Stomach smooth muscle (tissue), 2 donors: ENCODE measurements around the gene CLCNKA.
"Not testable (repeated sequence)": the region's sequence is repeated elsewhere in the genome, so short reads cannot be mapped to it uniquely, and the experiment has no call there.

Source experiments
- H3K27ac ChIP-seq: one replicate; pipeline ENCODE4 v1.7.0; 2013; ENCODE audit warnings: mild to moderate bottlenecking, low read length, inconsistent platforms
- H3K27me3 ChIP-seq, 2 donors: one replicate each; pipeline ENCODE4 v1.7.0; 2013; ENCODE audit warnings: low read length in 2 of 2; ENCODE audit not compliant: insufficient read depth in 2 of 2, control insufficient read depth in 1 of 2
- H3K36me3 ChIP-seq, 2 donors: one replicate each; pipeline ENCODE4 v1.7.0; 2013; ENCODE audit warnings: low read length in 2 of 2; ENCODE audit not compliant: control insufficient read depth in 2 of 2, insufficient read depth in 2 of 2
- H3K4me1 ChIP-seq: one replicate; pipeline ENCODE4 v1.7.0; 2013; ENCODE audit warnings: low read length; ENCODE audit not compliant: control insufficient read depth, insufficient read depth
- H3K4me3 ChIP-seq, 2 donors: one replicate each; pipeline ENCODE4 v1.7.0; 2013; ENCODE audit warnings: low read length in 2 of 2
- H3K9ac ChIP-seq, 2 donors: one replicate each; pipeline ENCODE4 v1.7.0; 2013; ENCODE audit warnings: low read length in 2 of 2, mild to moderate bottlenecking in 1 of 2
- H3K9me3 ChIP-seq, 2 donors: one replicate each; pipeline ENCODE4 v1.7.0; 2013; ENCODE audit warnings: low read length in 2 of 2; ENCODE audit not compliant: control insufficient read depth in 2 of 2
- donor health status: healthy.
- donor health status: Pancreatic carcinoma.

Gene CLCNKA

DNA sequence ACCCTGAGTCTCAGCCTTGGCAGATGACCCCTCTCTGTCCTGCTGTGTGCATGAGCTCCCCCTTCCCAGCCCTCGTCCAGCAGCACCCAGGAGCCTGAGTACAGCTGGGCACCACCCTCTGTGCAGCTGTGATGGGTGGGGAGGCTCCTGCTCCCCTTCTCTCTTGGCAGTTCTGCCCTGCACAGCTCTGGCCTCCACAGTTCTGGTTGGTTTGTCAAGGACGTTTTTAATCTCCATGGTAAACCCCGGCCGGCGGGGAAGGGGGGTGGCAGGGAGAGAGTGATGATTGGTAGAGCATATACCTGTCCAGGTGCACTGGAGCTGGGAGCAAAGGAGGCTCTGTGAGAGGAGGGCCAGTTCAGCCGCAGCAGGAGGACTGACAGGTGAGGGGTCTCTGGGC is at the start of gene CLCNKA:
TSS of gene CLCNKA (plus strand) at position 356 of the 400 bp plus-strand sequence. CDS start 584 bp downstream, outside the sequence.
- H3K36me3 ChIP-seq: no peaks in the 10 kb centered on the region
- peak within 1 kb of the TSS; percentile 60 for H3K27ac ChIP-seq
- no peak within 1 kb of the TSS for H3K4me3 ChIP-seq
- H3K9ac ChIP-seq: no peak within 1 kb of the TSS
- H3K4me1 ChIP-seq: peaks cover 56% of the 10 kb centered on the region
- no peaks in the 10 kb centered on the region for H3K27me3 ChIP-seq
- no peaks in the 10 kb centered on the region for H3K9me3 ChIP-seq

DNA sequence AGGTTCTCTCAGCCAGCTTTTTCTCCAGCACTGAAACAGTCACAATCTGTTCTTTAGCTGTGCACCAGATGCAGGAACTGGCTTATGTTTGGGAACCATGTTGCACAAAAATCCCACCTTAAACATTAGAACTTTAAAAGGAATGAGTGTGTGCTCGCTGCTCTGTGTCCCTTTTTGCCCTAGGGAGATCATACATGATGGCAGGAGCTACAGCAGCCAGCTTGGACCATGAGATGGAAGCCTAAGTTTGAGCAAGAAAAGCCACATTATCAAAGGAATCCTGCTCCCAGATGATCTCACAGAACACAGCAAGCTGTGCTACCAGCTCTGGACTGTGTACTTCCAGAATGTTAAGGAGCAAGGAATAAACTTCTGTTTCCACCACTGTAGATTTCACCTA is 49.4 kb upstream of the CLCNKA start:
- peaks cover 13% of the 10 kb centered on the region for H3K4me1 ChIP-seq
- H3K27me3 ChIP-seq: no peaks in the 10 kb centered on the region
- no peak overlapping the region for H3K9ac ChIP-seq
- peaks cover 13 to 17% of the 10 kb centered on the region in 2 donors for H3K36me3 ChIP-seq
- H3K9me3 ChIP-seq: no peaks in the 10 kb centered on the region
- no peak overlapping the region for H3K27ac ChIP-seq
- H3K4me3 ChIP-seq: no peak overlapping the region

DNA sequence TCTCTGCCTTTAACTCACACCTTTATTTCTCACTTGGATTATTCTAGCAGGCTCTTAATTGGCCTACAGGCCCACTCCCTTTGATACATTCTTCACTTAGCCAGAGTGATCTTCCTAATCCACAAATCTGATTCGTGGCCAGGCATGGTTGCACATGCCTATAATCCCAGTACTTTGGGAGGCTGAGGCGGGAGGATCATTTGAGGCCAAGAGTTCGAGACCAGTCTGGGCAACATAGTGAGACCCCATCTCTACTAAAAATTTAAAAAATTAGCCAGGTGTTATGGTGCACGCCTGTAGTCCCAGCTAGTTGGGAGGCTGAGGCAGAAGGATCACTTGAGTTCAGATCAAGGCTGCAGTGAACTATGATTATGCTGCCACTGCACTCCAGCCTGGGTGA is 48.1 kb upstream of the CLCNKA start:
- H3K9ac ChIP-seq: no peak overlapping the region
- H3K9me3 ChIP-seq: no peaks in the 10 kb centered on the region
- no peak overlapping the region for H3K27ac ChIP-seq
- H3K4me1 ChIP-seq: peaks cover 13% of the 10 kb centered on the region
- no peak overlapping the region for H3K4me3 ChIP-seq
- H3K36me3 ChIP-seq: peaks cover 13% of the 10 kb centered on the region in 2 donors
- no peaks in the 10 kb centered on the region for H3K27me3 ChIP-seq

DNA sequence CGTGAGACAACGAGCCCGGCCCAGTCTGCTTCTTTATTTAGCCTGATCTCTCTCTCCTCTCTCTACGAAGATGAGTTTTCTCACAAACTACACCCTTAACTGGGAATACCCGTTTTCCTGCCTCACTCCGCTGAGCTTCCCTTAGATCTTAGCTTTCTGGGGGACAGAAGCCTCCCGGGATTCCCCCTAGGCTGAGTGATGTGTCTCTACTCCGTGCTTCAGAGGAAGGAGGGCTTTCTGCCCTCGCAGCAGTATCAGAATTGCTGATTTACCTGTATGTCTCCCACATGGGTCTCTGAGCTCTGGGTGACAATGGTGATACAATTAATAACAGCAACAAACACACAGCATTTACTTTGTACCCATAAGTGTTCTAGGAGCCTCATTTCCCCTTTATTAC is 47.0 kb upstream of the CLCNKA start:
- peaks cover 13% of the 10 kb centered on the region for H3K4me1 ChIP-seq
- H3K27me3 ChIP-seq: no peaks in the 10 kb centered on the region
- peaks cover 9% of the 10 kb centered on the region in 2 donors for H3K36me3 ChIP-seq
- peak overlapping the region; percentile 71 to 84 for H3K4me3 ChIP-seq
- no peaks in the 10 kb centered on the region for H3K9me3 ChIP-seq
- no peak overlapping the region for H3K27ac ChIP-seq
- H3K9ac ChIP-seq: peak overlapping the region; percentile 68

GRCh38 chr1:15975358-15975804 is 46.5 kb upstream of the CLCNKA start:
- Histone ChIP-seq H3K27ac (no peak overlapping the region), H3K27me3 (no peaks in the 10 kb centered on the region), H3K36me3 (peaks cover 8 to 9% of the 10 kb centered on the region in 2 donors), H3K4me3 (peak overlapping the region; percentile 71 to 84), H3K4me1 (peaks cover 13% of the 10 kb centered on the region), H3K9ac (peak overlapping the region; percentile 68), H3K9me3 (no peaks in the 10 kb centered on the region)

DNA sequence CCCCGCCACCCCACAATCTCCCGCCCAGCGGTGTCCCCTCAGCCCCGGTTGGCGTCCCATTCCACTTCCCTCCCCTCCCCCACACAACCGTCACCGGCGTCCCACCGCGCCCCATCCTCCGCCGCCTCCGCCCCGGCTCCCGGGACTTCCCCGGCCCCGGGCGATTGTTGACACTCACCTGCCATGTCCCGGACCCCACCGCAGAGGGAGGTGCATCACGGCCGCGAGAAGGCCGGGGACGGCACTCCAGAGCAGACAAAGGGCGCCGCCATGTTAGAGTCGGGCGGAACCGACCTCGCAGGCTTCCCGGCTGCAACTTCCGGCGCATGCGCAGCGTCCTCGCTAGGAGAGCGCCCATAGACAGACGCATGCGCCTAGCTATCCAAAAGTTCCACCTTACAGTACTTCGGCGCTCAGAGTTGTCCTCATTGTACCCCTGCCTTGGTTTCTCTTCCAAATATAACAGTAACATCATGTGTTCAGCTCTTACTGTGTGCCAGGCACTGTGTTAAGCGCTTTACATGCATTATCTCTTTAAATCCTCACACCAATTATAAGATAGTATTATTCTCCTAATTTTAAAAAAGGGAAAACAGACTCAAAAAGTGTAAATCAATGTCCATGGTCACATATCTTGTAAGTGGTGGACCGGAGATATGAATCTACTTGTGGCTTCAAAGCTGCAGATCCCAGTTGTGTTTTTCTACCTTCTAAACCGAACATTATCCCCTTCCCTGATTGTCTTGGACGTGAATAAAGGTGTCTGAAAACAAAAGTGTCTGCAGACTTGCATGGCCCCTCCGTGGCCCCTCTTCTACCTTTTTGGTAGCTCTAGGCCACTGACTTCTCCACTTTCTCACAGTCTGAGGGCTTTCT is 45.8 kb upstream of the CLCNKA start, which contains the start of gene ZBTB17:
TSS of gene ZBTB17 (minus strand) at position 297 of the 876 bp plus-strand sequence. CDS start 27,606 bp downstream, outside the sequence.
- peak within 1 kb of the TSS; percentile 66 for H3K27ac ChIP-seq
- H3K9ac ChIP-seq: peak within 1 kb of the TSS; percentile 68
- H3K36me3 ChIP-seq: peaks cover 8 to 9% of the 10 kb centered on the region in 2 donors
- H3K27me3 ChIP-seq: no peaks in the 10 kb centered on the region
- peaks cover 13% of the 10 kb centered on the region for H3K4me1 ChIP-seq
- H3K9me3 ChIP-seq: no peaks in the 10 kb centered on the region
- peak within 1 kb of the TSS; percentile 71 to 84 for H3K4me3 ChIP-seq

GRCh38 chr1:15977947-15978346 is 43.9 kb upstream of the CLCNKA start:
- H3K9ac ChIP-seq, H3K4me3 ChIP-seq, H3K27me3 ChIP-seq, H3K9me3 ChIP-seq, H3K36me3 ChIP-seq, H3K27ac ChIP-seq: not testable (repeated sequence)
- peaks cover 13% of the 10 kb centered on the region for H3K4me1 ChIP-seq

- Histone ChIP-seq H3K27me3 (no peaks in the 10 kb centered on the region), H3K4me3 (no peak overlapping the region), H3K36me3 (no peaks in the 10 kb centered on the region), H3K9ac (no peak overlapping the region), H3K27ac (no peak overlapping the region), H3K9me3 (no peaks in the 10 kb centered on the region), H3K4me1 (no peaks in the 10 kb centered on the region)
Measured at GRCh38 chr1:15981679-15982078, 40.2 kb upstream of the CLCNKA start.

DNA sequence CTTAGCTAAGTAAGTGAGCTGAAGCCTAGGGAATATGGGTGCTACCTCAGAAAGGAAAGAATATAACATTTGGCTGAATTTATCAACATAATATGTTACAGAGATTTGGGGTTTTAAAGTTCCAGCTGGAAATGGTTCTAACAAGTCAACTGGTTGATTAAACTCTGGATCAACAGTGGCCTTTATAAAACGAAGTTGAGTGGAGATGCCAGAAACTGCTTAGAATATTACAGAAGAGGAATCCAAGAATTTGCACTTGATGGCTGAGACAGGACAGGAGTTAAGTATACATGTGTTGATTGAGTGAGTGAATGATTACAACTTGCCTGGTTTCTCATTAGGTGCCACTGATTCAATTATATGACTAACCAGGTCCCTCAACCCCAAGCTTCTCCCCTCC is 38.6 kb upstream of the CLCNKA start:
- H3K27ac ChIP-seq: no peak overlapping the region
- H3K4me3 ChIP-seq: no peak overlapping the region
- H3K4me1 ChIP-seq: no peaks in the 10 kb centered on the region

DNA sequence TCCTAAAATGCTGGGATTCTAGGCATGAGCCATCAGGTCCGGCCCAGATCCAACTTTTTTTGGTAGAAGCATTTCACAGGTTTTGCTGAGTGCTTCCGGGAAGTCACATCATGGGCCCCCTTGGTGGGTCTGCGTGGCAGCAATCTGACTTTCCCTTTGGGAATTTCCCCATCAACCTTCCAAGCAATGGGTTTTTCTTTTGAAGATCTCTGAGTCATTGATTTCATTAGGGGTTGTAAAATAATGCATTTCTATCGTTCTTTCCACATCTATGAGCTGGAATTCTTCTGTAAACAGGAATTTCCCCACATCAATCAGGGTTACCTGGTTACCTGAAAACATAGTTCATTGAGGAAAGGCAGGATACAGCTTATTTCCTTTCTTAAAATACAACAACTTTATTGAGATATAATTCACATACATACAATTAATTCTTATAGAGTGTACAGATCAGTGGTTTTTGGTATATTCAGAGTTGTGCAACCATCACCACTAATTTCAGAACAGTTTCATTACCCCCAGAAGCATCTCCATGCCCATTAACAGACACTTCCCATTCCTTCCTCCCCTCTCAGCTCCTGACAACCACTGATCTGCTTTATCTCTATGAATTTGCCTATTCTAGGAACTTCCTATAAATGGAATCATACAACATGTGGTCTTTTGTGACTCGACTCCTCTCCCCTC is 36.1 kb upstream of the CLCNKA start:
- Histone ChIP-seq H3K4me3 (no peak overlapping the region), H3K27me3 (no peaks in the 10 kb centered on the region), H3K36me3 (no peaks in the 10 kb centered on the region), H3K9ac (no peak overlapping the region), H3K27ac (no peak overlapping the region), H3K9me3 (no peaks in the 10 kb centered on the region), H3K4me1 (no peaks in the 10 kb centered on the region)

More for the DNA sequence above, 38.6 kb upstream of the CLCNKA start:
- no peak overlapping the region for H3K9ac ChIP-seq
- no peaks in the 10 kb centered on the region for H3K9me3 ChIP-seq
- H3K27me3 ChIP-seq: no peaks in the 10 kb centered on the region
- no peaks in the 10 kb centered on the region for H3K36me3 ChIP-seq
